PC-9 (cell line): ENCODE results near the gene CBR1. TPM values are rescaled to one million over a fixed set of nuclear protein-coding genes. Genes with fewer than 3 reads are reported as not detected.
"Not testable (repeated sequence)": the region's sequence is repeated elsewhere in the genome, so short reads cannot be mapped to it uniquely, and the experiment has no call there.

ENCODE experiments used
- BruUV-seq: library from RNA; stranded (reverse); fragments of 400-500 nt; replicated peaks from 2 replicates; lab custom pipeline; 2021; lab: Mats Ljungman, UMichigan
- CTCF ChIA-PET: fragments of 300-600 bp; sonication (Branson Sonifier 250); formaldehyde crosslinking; loops from one replicate; lab custom pipeline; 2022; ENCODE audit warnings: antibody characterized with exemption; lab: Charles Lee
- POLR2A ChIA-PET: fragments of 300-600 bp; sonication (Branson Sonifier 250); formaldehyde crosslinking; loops from one replicate; lab custom pipeline; 2022; ENCODE audit warnings: antibody characterized with exemption; ENCODE audit not compliant: unreplicated experiment; lab: Charles Lee
- DNase-seq, 2 experiments: peaks; one replicate each; pipeline versions ENCODE4 v3.0.0 to v3.0.0-alpha.2; 2015 to 2022; ENCODE audit warnings: mixed read lengths in 1 of 2
- H2AFZ ChIP-seq: fragments of 200-600 bp; sonication (generic); 2 replicates; pipeline ENCODE4 v1.8.1; 2017; ENCODE audit warnings: antibody characterized with exemption
- H3F3A ChIP-seq: fragments of 200-600 bp; sonication (generic); 2 replicates; pipeline ENCODE4 v1.8.1; 2017; ENCODE audit warnings: antibody characterized with exemption, mild to moderate bottlenecking, low read depth; ENCODE audit not compliant: insufficient read depth
- H3K27ac ChIP-seq: fragments of 200-600 bp; sonication (generic); 2 replicates; pipeline ENCODE4 v1.6.1; 2016; ENCODE audit warnings: mixed run types
- H3K27me3 ChIP-seq: fragments of 200-600 bp; sonication (generic); 2 replicates; pipeline ENCODE4 v1.6.1; 2016; ENCODE audit warnings: low read depth, mixed run types; ENCODE audit not compliant: insufficient read depth
- H3K36me3 ChIP-seq: fragments of 200-600 bp; sonication (generic); 2 replicates; pipeline ENCODE4 v1.6.1; 2016; ENCODE audit warnings: low read depth, mixed run types
- H3K4me1 ChIP-seq: fragments of 200-600 bp; sonication (generic); replicated peaks from 2 replicates; pipeline ENCODE4 v1.6.1; 2016; ENCODE audit warnings: mixed run types; ENCODE audit not compliant: insufficient read depth
- H3K4me2 ChIP-seq: fragments of 200-600 bp; sonication (generic); 2 replicates; pipeline ENCODE4 v1.6.1; 2017; ENCODE audit warnings: mixed run types
- H3K4me3 ChIP-seq: fragments of 200-600 bp; sonication (generic); 2 replicates; pipeline ENCODE4 v1.6.1; 2016; ENCODE audit warnings: mixed run types
- H3K79me2 ChIP-seq: fragments of 200-600 bp; sonication (generic); 2 replicates; pipeline ENCODE4 v1.6.1; 2017; ENCODE audit warnings: low read depth, mixed run types
- H3K9me2 ChIP-seq: fragments of 200-600 bp; sonication (generic); 2 replicates; pipeline ENCODE4 v1.8.1; 2017; ENCODE audit warnings: mild to moderate bottlenecking; ENCODE audit not compliant: insufficient read depth
- H3K9me3 ChIP-seq: fragments of 200-600 bp; sonication (generic); 2 replicates; pipeline ENCODE4 v1.8.1; 2016; ENCODE audit warnings: low read depth; ENCODE audit not compliant: insufficient read depth
- H4K20me1 ChIP-seq: fragments of 200-600 bp; sonication (generic); 2 replicates; pipeline ENCODE4 v1.8.1; 2017; ENCODE audit not compliant: insufficient read depth
- CTCF ChIP-seq: fragments of 200-600 bp; sonication (generic); conservative IDR thresholded peaks from 2 replicates; pipeline ENCODE4 v1.6.1; 2017; ENCODE audit warnings: mixed run types, antibody characterized with exemption, mild to moderate bottlenecking, moderate library complexity
- EZH2 ChIP-seq: fragments of 200-600 bp; sonication (generic); IDR thresholded peaks from 2 replicates; pipeline ENCODE4 v1.8.0; 2017; ENCODE audit warnings: antibody characterized with exemption, low read depth
- intact Hi-C: fragments of 100-400 bp; cut with micrococcal nuclease; formaldehyde crosslinking; loops from one replicate; pipeline ENCODE4 v1.10.0; 2022; ENCODE audit not compliant: unreplicated experiment
- total RNA-seq: library from RNA; stranded (reverse); gene quantifications from 2 replicates; pipeline ENCODE4 v1.2.3, GENCODE V29; 2021

Gene CBR1
- total RNA-seq, 1 experiment from 2014 or later = 80.2 TPM

GRCh38 chr21:36099000-36099399 is 29.2 kb downstream of the CBR1 start:
- Histone ChIP-seq H2AFZ (no peak overlapping the region), H3F3A (no peaks in the 10 kb centered on the region), H3K27ac (no peak overlapping the region), H3K4me1 (no peaks in the 10 kb centered on the region), H3K4me2 (no peak overlapping the region), H3K27me3 (no peaks in the 10 kb centered on the region), H3K36me3 (no peaks in the 10 kb centered on the region), H3K79me2 (no peaks in the 10 kb centered on the region), H4K20me1 (no peaks in the 10 kb centered on the region), H3K9me2 (no peaks in the 10 kb centered on the region), H3K9me3 (no peaks in the 10 kb centered on the region), H3K4me3 (no peak overlapping the region)
- intact Hi-C loops = no loop called here
- BruUV-seq = no TSS peak
- no peak for DNase-seq
- CTCF ChIA-PET = no interaction called here
- TF ChIP-seq CTCF (no peak), EZH2 (no peak)
- POLR2A ChIA-PET = no interaction called here

GRCh38 chr21:36099695-36100211 is 29.9 kb downstream of the CBR1 start:
- H3K9me2 ChIP-seq, intact Hi-C loops, H3K27me3 ChIP-seq, CTCF ChIA-PET, H3K27ac ChIP-seq, DNase-seq, H3K9me3 ChIP-seq, H3K4me1 ChIP-seq, H3K4me3 ChIP-seq, H3K79me2 ChIP-seq, POLR2A ChIA-PET, H3K4me2 ChIP-seq, H2AFZ ChIP-seq, H3K36me3 ChIP-seq, BruUV-seq, H3F3A ChIP-seq, H4K20me1 ChIP-seq: not testable (repeated sequence)

GRCh38 chr21:36100971-36101641 is 31.3 kb downstream of the CBR1 start:
- ChIA-PET POLR2A (no interaction called here), CTCF (no interaction called here)
- no peaks in the 10 kb centered on the region for H3K79me2 ChIP-seq
- H3K4me1 ChIP-seq = no peaks in the 10 kb centered on the region
- H3K27me3 ChIP-seq = no peaks in the 10 kb centered on the region
- H3K9me2 ChIP-seq = no peaks in the 10 kb centered on the region
- H4K20me1 ChIP-seq = no peaks in the 10 kb centered on the region
- DNase-seq = no peak
- intact Hi-C loops = no loop called here
- no peak overlapping the region for H3K4me2 ChIP-seq
- no peaks in the 10 kb centered on the region for H3K36me3 ChIP-seq
- no peak overlapping the region for H3K4me3 ChIP-seq
- no peaks in the 10 kb centered on the region for H3K9me3 ChIP-seq
- no TSS peak for BruUV-seq
- H3F3A ChIP-seq = no peaks in the 10 kb centered on the region
- no peak overlapping the region for H3K27ac ChIP-seq
- no peak overlapping the region for H2AFZ ChIP-seq
- TF ChIP-seq CTCF (no peak), EZH2 (no peak)
